ENCODE data around the gene PRIM2.
"Not testable (repeated sequence)": the region's sequence is repeated elsewhere in the genome, so short reads cannot be mapped to it uniquely, and the experiment has no call there.

DNA sequence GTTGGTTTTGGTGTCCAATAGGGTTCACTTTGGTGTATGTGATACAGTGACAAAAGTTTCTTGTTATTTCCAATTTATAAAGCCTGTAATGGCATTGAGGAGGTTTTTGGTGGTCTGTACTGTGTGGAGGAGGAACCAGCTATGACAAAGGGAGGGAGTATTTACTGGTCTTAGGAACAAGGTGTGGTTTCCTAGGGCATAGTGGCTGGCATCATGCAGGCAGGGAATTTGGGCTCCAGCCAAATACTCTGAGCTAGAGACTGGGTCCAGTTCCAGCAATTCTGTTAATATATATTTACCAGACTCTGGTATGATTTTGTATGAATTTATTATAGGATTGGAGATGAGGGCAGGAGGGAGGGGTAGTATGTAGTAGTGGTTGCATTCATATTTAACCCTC lies 101.9 kb downstream of the PRIM2 start:
- TF ChIP-seq, protein P1, sequence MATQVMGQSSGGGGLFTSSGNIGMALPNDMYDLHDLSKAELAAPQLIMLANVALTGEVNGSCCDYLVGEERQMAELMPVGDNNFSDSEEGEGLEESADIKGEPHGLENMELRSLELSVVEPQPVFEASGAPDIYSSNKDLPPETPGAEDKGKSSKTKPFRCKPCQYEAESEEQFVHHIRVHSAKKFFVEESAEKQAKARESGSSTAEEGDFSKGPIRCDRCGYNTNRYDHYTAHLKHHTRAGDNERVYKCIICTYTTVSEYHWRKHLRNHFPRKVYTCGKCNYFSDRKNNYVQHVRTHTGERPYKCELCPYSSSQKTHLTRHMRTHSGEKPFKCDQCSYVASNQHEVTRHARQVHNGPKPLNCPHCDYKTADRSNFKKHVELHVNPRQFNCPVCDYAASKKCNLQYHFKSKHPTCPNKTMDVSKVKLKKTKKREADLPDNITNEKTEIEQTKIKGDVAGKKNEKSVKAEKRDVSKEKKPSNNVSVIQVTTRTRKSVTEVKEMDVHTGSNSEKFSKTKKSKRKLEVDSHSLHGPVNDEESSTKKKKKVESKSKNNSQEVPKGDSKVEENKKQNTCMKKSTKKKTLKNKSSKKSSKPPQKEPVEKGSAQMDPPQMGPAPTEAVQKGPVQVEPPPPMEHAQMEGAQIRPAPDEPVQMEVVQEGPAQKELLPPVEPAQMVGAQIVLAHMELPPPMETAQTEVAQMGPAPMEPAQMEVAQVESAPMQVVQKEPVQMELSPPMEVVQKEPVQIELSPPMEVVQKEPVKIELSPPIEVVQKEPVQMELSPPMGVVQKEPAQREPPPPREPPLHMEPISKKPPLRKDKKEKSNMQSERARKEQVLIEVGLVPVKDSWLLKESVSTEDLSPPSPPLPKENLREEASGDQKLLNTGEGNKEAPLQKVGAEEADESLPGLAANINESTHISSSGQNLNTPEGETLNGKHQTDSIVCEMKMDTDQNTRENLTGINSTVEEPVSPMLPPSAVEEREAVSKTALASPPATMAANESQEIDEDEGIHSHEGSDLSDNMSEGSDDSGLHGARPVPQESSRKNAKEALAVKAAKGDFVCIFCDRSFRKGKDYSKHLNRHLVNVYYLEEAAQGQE (IDR thresholded peaks at IDR 0.05) = not testable (repeated sequence)
- TF ChIP-seq, protein P2, sequence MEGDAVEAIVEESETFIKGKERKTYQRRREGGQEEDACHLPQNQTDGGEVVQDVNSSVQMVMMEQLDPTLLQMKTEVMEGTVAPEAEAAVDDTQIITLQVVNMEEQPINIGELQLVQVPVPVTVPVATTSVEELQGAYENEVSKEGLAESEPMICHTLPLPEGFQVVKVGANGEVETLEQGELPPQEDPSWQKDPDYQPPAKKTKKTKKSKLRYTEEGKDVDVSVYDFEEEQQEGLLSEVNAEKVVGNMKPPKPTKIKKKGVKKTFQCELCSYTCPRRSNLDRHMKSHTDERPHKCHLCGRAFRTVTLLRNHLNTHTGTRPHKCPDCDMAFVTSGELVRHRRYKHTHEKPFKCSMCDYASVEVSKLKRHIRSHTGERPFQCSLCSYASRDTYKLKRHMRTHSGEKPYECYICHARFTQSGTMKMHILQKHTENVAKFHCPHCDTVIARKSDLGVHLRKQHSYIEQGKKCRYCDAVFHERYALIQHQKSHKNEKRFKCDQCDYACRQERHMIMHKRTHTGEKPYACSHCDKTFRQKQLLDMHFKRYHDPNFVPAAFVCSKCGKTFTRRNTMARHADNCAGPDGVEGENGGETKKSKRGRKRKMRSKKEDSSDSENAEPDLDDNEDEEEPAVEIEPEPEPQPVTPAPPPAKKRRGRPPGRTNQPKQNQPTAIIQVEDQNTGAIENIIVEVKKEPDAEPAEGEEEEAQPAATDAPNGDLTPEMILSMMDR (IDR thresholded peaks at IDR 0.05) = not testable (repeated sequence)
- not testable (repeated sequence) for TF ChIP-seq RFX5 (IDR thresholded peaks at IDR 0.05); POLR2AphosphoS2 (conservative IDR thresholded peaks at IDR 0.05; ENCODE audit: low read length); JUNB (IDR thresholded peaks at IDR 0.05); JUN (IDR thresholded peaks at IDR 0.05); EP300 (IDR thresholded peaks at IDR 0.05); POLR2A (IDR thresholded peaks at IDR 0.05; ENCODE audit: low read length); RAD21 (conservative IDR thresholded peaks at IDR 0.05 in 1 of 2, IDR thresholded peaks at IDR 0.05 in 1 of 2)

Data from A549 (cell line).